ENCODE measurements around the gene GRM7.

DNA sequence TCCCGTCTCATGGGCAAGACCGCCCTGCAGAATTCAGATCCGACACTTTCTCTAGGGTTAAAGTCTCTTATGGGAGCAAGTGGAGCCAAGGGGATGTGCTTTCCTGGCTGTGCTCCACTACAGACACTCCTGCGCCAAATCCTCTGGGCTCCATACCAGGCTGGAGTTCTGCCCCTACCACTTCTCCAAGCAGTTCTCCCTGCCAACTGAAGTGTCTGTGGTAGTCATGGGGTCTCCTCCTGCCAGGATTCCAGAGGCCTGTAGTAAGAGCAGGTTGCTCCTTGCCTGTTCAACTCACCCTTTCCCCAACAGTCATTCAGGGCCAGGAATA lies 403.2 kb downstream of the GRM7 start:
- TF ChIP-seq HNF4A (conservative IDR thresholded peaks at IDR 0.05) (no peak), CTCF (IDR thresholded peaks at IDR 0.05; ENCODE audit: low read depth, low read length, missing input control) (no peak), YY1 (IDR thresholded peaks at IDR 0.05) (no peak), ATF3 (IDR thresholded peaks at IDR 0.05) (no peak), RAD21 (IDR thresholded peaks at IDR 0.05) (no peak), RXRA (IDR thresholded peaks at IDR 0.05) (no peak), SP1 (IDR thresholded peaks at IDR 0.05) (no peak), EGR1 (IDR thresholded peaks at IDR 0.05; ENCODE audit: low read depth in 2 of 2) (no peak)
- TF ChIP-seq, protein P1, sequence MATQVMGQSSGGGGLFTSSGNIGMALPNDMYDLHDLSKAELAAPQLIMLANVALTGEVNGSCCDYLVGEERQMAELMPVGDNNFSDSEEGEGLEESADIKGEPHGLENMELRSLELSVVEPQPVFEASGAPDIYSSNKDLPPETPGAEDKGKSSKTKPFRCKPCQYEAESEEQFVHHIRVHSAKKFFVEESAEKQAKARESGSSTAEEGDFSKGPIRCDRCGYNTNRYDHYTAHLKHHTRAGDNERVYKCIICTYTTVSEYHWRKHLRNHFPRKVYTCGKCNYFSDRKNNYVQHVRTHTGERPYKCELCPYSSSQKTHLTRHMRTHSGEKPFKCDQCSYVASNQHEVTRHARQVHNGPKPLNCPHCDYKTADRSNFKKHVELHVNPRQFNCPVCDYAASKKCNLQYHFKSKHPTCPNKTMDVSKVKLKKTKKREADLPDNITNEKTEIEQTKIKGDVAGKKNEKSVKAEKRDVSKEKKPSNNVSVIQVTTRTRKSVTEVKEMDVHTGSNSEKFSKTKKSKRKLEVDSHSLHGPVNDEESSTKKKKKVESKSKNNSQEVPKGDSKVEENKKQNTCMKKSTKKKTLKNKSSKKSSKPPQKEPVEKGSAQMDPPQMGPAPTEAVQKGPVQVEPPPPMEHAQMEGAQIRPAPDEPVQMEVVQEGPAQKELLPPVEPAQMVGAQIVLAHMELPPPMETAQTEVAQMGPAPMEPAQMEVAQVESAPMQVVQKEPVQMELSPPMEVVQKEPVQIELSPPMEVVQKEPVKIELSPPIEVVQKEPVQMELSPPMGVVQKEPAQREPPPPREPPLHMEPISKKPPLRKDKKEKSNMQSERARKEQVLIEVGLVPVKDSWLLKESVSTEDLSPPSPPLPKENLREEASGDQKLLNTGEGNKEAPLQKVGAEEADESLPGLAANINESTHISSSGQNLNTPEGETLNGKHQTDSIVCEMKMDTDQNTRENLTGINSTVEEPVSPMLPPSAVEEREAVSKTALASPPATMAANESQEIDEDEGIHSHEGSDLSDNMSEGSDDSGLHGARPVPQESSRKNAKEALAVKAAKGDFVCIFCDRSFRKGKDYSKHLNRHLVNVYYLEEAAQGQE (IDR thresholded peaks at IDR 0.05) = no peak
- TF ChIP-seq, protein P2, sequence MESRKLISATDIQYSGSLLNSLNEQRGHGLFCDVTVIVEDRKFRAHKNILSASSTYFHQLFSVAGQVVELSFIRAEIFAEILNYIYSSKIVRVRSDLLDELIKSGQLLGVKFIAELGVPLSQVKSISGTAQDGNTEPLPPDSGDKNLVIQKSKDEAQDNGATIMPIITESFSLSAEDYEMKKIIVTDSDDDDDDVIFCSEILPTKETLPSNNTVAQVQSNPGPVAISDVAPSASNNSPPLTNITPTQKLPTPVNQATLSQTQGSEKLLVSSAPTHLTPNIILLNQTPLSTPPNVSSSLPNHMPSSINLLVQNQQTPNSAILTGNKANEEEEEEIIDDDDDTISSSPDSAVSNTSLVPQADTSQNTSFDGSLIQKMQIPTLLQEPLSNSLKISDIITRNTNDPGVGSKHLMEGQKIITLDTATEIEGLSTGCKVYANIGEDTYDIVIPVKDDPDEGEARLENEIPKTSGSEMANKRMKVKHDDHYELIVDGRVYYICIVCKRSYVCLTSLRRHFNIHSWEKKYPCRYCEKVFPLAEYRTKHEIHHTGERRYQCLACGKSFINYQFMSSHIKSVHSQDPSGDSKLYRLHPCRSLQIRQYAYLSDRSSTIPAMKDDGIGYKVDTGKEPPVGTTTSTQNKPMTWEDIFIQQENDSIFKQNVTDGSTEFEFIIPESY (IDR thresholded peaks at IDR 0.05) = no peak

Measured in liver (tissue), 3 donors.